Right ventricle myocardium superior (tissue), 1 donor: Measurements from ENCODE around the gene CMTM2. TPM values are rescaled to one million over a fixed set of nuclear protein-coding genes. Genes with fewer than 3 reads are reported as not detected.
"Not testable (repeated sequence)": the region's sequence is repeated elsewhere in the genome, so short reads cannot be mapped to it uniquely, and the experiment has no call there.

ENCODE experiments used
- ATAC-seq: fragments of 200-7000 bp; cut with Tn5 transposase; one replicate; pipeline ENCODE4 v1.9.1; 2020; ENCODE audit warnings: mild to moderate bottlenecking; ENCODE audit not compliant: poor library complexity
- DNase-seq: peaks from one replicate; pipeline ENCODE4 v3.0.0-alpha.2; 2020
- intact Hi-C: fragments of 100-400 bp; cut with DNase I; formaldehyde crosslinking; loops from one replicate; pipeline ENCODE4 v1.11.2; 2022
- total RNA-seq: library from RNA; stranded (reverse); fragmentation: NEBNext Ultra II Directional; extraction: Animal tissue kit (Norgen Biotek cat#: 25700); gene quantifications from one replicate; pipeline ENCODE4 v1.2.1, GENCODE V29; 2021
- donor health status: DM: no; HTN: yes; CAD: no; lungs with severe emphysema.

Gene CMTM2
- total RNA-seq, 1 donor from 2014 or later: 0.46 TPM

DNA sequence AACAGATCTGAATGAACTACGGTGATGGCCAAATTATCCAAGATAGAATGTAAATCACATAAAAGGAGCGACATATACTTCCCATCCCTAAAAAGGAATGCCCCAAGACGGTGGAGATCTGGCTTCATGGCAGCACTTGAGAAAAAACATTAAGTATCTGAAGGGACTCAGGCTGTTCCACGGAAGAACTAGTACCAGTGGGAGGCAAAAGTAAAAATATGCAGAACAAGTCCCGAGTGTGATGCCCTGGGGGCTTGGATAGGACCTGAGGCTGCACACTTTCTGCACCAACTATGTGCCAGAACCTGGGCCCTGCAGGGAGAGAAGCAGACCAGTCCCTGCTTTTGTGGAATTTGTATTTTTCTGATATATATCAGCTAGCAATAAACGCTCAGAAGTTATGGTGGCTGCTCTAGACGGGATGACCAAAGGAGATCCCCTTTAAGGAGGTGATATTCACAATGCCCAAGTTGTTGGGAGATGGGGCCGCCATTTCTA is 27.4 kb upstream of the CMTM2 start:
- no peak for DNase-seq
- ATAC-seq: no peak
- intact Hi-C loops: no loop called here

DNA sequence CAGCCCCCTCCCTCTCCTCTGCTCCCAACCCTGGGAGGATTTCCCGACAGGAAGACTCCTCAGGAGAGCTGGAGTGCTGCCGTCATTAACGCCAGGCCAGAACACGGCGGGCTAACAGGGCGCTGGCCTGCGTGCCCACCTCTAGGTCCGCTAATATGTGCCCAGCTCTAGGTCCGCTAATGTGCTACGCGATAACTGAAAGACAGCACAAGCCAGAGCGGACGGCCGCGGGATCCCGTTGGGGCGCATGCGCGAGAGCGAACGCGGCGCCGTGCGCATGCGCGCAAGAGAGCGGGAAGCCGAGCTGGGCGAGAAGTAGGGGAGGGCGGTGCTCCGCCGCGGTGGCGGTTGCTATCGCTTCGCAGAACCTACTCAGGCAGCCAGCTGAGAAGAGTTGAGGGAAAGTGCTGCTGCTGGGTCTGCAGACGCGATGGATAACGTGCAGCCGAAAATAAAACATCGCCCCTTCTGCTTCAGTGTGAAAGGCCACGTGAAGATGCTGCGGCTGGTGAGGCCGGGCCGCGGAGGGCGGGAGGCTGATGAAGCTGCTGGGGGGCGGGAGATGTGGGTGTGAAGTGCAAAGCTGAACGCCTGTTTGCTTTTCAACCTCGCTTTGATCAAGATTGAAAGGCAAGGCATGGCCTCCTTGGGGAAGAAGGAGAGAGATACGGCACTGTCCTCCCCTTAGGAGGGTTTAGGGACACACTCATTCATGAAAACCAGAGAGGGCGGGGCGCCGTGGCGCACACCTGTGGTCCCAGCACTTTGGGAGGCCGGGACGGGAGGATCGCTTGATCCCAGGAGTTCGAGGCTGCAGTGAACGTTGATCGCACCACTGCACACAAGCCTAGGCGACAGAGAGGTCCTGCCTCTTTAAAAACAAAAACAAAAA is 26.7 kb upstream of the CMTM2 start, which contains the start of gene CKLF:
TSS of gene CKLF (plus strand) at position 291 of the 892 bp plus-strand sequence. CDS start at position 431, 140 bp downstream.
- peak; percentile 91 for ATAC-seq
- DNase-seq: peak; percentile 95
- intact Hi-C loops: no loop called here

DNA sequence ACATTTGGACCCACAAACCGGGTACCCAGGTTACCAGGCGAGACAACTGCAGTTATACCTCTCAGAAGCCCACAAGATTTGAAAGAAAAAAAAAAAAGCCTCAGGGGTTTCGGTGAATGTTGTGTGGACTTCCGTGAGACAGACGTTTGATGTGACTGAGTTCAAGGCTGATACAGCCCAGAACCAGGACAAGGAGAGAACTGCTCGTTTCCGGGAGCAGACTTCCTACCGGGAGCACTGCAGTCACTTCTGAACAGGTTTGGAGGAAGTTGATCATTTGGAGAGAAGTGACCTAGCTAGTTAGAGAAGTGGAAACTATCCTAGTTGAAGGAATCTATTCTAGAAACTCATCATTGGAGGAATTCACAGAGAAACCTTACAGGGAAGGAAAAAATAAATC is 26.0 kb upstream of the CMTM2 start:
- intact Hi-C loops: no loop called here
- ATAC-seq (no peak), DNase-seq (no peak)

DNA sequence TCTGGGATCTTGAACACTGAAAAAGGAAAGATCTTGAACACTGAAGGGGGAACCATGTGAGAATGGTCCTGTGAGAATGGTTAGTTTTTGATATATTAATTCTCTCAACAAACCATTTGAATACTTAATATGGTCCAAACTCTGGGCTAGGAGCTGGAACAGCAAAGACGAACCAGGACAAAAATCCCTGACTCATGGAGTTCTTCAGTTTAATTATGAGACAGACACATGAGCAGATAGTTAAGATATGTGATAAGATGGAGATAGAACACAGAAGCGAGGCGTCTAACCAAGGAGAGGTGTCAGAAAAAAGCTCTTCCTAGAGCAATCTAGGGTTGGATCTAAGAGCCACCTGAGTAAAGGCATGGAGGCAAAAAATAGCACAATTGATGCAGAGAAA is 25.2 kb upstream of the CMTM2 start:
- no peak for ATAC-seq
- no peak for DNase-seq
- intact Hi-C loops: no loop called here

DNA sequence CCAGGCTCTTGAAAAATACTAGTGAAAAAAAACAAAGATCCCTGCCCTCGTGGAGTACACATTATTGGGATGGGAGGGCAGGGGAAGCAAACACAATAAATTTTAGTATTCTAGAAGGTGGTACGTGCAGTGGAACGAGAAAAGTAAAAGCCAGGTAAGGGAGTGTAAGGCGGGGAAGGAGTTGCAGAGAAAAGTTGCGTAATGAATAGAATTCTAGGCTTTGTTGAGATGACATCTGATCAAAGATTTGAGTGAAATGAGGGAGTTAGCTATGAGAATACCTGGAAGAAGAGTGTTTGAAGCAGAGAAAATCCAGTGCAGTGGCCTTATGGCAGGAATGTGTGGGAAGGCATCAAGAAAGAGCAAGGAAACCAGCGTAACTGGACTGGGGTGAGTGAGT is 24.8 kb upstream of the CMTM2 start:
- intact Hi-C loops: no loop called here
- ATAC-seq (no peak), DNase-seq (no peak)

DNA sequence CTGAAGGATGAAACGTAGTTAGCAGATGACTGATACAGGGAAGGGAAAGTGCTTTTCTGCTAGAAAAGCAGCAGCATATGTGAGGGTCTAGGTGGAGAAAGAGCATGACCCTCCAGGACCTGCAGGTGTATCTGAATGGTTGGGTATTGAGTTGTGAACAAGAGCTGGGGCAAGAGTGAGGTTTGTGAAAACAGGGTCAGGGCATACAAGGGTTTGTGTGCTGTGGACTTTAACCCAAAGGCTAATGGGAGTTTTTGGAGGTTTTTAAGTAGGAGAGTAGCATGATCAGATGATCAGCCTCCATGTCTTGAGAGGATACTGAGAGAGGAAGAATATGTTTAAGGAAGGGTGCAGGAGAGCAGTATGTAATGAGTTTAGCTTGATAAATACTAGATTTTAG is 19.2 kb upstream of the CMTM2 start:
- intact Hi-C loops: no loop called here
- ATAC-seq (no peak), DNase-seq (no peak)

DNA sequence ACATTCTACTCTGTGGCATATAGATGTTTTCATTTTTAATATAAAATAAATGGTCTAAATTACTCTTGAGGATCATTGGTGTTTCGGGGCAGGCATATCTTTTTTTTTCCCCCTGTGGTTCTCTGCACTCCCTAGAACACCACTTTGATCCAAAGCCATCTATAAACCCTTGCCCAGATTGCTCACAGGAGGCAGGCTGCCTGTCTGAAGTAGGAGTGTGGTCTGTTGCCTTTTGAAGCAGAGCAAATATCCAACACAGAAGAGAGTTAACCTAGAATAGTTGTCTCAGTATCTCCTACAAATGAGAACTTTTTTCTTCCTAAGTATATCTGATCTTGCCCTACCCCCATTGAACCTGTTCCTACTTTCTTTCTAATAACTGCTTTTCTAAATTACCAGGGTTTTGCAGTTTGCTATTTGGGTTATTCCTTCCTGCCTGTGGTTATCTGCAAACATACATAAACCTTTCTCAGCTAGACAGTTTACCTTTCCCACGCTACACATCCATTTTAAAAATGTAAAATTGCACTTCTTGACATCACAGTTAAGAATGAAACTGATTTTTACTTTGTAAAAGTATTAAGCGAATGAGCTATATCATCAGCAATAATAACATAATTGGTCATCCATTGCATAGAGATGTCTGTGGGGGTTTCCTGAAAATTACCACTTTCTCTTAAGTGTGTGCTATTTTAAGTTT is 17.7 kb upstream of the CMTM2 start:
- no peak for DNase-seq
- intact Hi-C loops: no loop called here
- no peak for ATAC-seq

DNA sequence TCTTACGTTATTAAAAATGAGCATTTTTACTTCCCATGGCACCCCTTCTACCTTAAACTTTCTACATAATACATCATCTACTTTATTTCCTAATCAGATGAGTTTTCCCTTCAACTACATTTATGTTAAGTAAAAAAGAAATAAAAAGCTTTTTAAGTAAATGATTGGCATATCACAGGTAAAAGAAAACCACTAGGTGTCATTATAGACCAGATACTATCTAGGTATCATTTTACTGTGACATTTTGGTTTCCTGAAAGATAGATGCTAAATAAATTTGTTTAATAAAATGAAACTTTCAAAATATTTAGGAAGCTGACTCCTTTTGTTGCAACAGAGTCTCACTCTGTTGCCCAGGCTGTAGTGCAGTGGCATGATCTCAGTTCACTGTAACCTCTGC is 16.9 kb upstream of the CMTM2 start:
- intact Hi-C loops: no loop called here
- ATAC-seq: no peak
- DNase-seq: no peak

DNA sequence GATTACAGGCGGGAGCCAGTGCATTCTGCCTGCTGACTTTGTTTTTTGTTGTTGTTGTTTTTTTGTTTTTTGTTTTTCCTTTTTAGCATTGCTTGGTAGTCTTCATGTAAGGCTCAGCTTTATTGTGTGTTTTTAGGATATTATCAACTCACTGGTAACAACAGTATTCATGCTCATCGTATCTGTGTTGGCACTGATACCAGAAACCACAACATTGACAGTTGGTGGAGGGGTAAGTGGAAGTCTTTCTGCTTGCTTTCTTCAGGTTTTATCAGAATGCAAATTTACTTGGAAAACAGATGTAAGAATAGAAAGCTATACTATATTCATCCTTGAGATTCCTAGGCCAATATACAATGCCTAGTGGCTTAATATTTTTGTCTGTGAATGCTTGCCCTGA is 16.3 kb upstream of the CMTM2 start:
- DNase-seq: no peak
- no peak for ATAC-seq
- intact Hi-C loops: no loop called here

DNA sequence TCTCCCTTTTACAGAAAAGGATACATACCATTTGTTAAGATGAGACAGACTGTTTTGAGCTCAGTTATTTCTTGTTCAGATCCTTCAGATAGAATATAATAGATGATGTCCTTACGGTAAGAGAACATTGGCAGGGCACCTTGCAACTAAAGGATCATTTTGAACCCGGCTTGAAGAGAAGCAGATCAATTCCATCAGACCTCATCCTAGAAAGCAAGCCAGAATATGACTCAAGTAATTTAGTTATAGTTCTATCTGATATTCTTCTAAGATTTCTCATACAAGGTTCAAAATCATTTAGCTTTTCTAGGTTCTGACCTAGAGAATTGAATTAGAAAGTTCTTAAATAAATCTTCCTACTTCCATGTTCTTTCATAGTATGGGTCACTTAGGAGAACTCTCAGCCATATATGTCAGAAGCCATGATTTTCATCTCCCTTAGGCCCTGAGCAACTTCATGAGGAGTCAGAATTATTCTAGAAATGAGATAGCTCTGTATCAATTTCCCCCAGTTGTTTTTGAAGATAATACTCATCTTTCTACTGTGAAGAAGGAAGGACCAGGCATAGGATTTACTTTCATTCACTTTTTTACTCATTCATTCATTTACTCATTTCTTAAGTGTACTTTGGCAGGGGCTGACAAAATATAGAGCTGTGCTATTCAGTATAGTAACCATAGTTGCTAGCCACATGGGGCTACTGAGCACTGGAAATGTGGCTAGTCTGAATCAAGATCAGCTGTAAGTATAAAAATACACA is 15.5 kb upstream of the CMTM2 start:
- DNase-seq: no peak

DNA sequence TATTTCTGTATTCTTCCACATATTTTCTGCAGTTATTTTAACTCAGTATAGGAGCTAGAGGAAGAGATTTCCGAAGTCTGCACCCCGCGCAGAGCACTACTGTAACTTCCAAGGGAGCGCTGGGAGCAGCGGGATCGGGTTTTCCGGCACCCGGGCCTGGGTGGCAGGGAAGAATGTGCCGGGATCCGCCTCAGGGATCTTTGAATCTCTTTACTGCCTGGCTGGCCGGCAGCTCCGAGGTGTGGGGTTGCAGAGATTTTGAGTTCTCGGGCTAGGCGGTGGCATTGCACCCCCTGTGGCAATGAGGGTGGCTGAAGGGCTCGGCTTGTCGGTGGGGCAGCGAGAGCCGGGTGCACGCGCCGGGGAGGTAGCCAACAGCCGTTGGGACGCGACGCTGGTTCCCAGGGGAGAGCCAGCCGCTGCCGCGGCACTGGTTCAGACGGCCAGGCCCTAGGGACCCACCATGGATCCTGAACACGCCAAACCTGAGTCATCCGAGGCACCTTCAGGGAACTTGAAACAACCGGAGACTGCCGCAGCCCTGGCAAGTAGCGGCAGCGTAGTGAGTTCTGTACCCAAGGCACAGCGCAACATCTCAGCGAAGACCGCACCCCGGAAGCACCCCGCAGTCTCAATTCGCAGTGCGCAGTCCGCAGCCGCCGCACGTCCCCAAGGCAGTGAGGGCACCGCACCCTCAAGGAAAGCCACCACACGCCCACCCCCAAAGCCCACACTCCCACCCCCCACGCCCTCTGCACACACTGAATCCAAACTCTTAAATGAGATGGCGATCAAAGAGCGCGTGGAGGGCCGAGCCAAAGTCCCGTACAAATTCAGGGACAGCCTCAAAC is 13.0 kb upstream of the CMTM2 start, which contains the start of gene CMTM1:
TSS of gene CMTM1 (plus strand) at position 389 of the 851 bp plus-strand sequence. CDS start at position 464, 75 bp downstream.
- DNase-seq (no peak), ATAC-seq (no peak)
- intact Hi-C loops: no loop called here

More for the DNA sequence above, 15.5 kb upstream of the CMTM2 start:
- intact Hi-C loops: no loop called here
- ATAC-seq: no peak

DNA sequence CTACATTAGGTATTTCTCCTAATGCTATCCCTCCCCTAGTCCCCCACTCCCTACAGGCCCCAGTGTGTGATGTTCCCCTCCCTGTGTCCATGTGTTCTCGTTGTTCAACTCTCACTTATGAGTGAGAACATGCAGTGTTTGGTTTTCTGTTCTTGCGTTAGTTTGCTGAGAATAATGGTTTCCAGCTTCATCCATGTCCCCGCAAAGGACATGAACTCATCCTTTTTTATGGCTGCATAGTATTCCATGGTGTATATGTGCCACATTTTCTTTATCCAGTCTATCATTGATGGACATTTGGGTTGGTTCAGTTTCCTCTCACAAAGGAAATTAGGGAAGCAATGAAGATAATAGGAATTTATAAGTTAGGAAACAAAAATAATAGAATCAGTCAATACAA is 12.0 kb upstream of the CMTM2 start:
- ATAC-seq, DNase-seq, intact Hi-C loops: not testable (repeated sequence)

DNA sequence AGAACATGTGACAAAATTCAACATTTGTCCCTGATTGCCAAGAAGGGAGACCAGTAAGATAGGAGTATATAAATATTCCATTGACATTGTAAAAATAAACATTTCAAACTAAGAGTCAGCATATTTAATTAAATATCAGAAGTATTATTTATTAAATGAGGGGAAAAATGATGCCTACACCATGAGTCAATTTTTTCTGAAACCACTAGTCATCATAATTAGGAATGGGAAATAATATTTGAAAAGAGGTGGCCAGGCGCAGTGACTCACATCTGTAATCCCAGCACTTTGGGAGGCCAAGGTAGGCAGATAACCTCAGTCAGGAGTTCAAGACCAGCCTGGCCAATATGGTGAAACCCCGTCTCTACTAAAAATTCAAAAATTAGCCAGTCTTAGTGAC is 10.9 kb upstream of the CMTM2 start:
- no peak for ATAC-seq
- intact Hi-C loops: no loop called here

DNA sequence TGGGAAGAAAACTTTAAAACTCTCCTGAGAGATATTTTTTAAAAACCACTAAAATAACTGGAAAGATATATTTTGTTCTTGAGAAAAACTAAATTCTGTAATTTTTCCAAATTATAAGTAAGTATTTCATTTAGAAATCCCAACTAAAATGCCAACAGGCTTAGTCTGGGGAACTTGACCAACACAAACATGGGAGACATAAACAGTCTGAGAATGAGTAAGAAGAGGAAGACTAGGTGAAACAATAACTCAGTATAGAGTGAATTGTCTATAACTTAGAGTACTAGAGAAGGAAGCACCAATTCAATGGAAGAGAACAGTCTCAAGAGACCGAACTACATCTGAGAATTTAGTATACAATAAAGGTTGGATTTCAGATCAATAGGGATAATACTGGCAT is 10.1 kb upstream of the CMTM2 start:
- intact Hi-C loops: no loop called here
- DNase-seq: no peak
- no peak for ATAC-seq

More for the DNA sequence above, 10.9 kb upstream of the CMTM2 start:
- DNase-seq: no peak

DNA sequence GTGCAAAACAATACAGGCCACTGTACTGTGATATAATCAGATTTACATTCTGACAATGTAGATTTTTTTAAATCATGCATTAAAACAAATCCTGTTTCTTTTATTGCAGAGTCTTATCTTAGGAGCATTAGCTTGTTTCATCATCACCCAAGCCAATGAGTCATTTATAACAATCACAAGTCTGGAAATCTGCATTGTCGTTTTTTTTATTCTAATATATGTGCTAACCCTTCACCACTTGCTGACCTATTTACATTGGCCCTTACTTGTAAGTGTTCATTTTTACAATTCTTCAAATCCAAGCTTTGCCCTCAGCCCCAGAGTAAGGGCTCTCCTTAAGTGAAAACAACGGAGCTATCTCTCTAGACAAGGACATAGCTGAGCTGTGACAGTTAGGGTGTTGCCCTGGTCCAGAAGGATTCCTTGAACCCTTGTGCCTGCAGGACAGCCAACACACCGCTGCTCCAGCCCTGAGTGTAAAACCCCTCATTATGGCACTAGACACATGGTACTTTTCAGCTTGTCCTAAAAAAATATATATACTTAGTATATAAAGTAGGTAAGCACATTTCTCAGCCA is 9.3 kb upstream of the CMTM2 start:
- intact Hi-C loops: no loop called here
- DNase-seq (no peak), ATAC-seq (no peak)

DNA sequence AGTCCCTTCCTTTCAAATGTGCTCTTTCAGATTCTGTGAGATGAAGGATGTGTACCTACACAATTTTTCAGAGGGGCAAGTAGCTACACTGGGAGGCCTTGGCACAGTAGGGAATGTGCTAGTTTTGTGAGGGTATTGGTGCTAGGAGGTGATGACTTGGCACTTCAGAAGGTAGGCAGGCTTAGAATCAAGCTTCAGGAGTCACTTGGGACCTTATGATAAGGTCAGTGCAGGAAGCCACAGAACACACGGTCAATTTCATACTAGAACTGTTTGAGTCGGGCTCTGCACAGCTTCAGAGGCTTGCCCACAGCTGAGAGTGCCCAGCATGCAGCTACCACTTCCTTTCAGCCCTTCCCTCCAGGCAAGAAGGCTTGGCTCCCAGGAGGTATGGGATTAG is 6.9 kb upstream of the CMTM2 start:
- DNase-seq: no peak
- intact Hi-C loops: no loop called here
- ATAC-seq: no peak

DNA sequence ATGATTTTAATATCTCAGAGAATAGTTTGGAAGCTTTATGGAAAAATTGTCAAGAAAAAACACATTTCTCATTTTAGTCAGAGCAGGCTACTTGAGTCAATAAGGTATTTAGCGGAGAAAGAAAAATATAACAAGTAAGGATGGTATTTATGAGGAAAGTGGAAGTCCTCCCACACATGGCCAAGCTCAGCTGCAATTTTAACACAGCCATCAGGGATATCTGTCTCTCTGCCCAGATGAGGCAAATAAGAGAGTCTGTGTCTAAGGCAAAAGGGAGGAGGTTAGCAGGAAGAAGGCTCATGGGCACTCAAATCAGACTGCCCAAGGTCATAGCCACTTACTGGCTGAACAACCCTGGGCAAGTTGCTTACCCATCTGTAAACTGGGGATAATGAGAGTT is 5.2 kb upstream of the CMTM2 start:
- DNase-seq: no peak
- no peak for ATAC-seq
- intact Hi-C loops: no loop called here

DNA sequence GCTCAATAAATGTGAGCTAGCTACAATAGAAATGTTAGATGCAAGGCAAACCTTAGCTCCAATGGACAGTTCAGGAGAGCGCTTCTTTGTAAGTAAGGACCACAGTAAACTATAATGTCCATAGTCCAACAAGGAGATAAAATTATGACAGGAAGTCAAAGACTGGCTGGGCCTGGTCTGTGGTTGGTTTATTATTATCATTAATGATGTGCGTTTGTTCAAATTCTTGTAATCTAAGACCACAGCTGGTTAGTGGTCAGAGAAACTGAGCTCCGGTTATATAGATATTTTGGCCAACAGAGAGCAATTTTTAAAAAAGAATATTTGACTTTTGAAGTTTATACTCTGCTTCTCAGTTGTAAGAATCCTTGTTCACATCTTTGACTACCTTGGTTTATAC is 4.7 kb upstream of the CMTM2 start:
- DNase-seq: no peak
- intact Hi-C loops: no loop called here
- ATAC-seq: no peak
